SU-DHL-6 (cell line): ENCODE data around the gene RPTOR.

Experiments used
- EZH2phosphoT487 ChIP-seq: fragments of 200-600 bp; sonication (generic), shearing (Covaris generic); conservative IDR thresholded peaks from 2 replicates; pipeline ENCODE4 v1.6.1; 2018; ENCODE audit warnings: mild to moderate bottlenecking, antibody characterized with exemption, low read length, moderate library complexity, mixed read lengths
- TF ChIP-seq, protein P1 (sequence below): fragments of 200-600 bp; sonication (generic); IDR thresholded peaks from one replicate; pipeline ENCODE4 v1.5.1; 2017; ENCODE audit warnings: antibody characterized with exemption, mild to moderate bottlenecking, low read length, moderate library complexity; ENCODE audit not compliant: insufficient read depth, poor library complexity, severe bottlenecking

DNA sequence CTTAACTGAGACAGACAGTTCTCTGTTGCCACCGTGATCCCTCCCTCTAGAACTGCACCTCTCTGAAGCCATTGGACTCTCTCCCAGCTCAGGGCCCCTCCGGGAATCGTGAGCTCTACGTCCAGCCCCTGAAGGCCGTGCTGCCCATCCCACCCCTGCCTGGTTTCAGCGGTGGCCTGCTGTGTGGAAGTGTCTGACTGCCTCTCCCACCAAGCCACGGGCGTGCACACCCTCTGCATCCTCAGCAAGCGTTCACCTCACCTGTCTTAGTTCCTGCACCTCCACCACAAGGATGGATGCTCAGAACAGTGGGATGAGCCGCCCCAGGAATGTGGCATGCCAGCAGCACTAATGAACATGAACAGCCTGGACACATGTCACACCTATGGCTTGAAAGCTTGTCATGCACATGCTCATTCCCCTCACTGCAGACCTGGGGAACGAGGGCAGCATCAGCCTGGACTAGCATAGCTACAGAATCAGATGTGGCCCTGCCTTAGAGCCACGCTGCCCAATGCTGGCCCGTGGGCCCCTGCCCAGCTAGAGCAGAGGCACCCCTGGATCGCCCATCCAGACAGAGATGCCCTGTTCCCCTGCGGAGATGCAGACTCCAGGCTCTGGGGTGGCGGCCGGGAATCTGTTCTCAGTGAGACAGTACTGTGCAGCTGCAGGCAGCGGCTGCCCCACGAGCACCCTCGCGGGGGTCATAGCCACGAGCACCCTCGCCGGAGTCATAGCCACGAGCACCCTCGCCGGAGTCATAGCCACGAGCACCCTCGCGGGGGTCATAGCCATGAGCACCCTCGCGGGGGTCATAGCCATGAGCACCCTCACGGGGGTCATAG, 373.3 kb downstream of the RPTOR start:
- TF ChIP-seq, protein P1, sequence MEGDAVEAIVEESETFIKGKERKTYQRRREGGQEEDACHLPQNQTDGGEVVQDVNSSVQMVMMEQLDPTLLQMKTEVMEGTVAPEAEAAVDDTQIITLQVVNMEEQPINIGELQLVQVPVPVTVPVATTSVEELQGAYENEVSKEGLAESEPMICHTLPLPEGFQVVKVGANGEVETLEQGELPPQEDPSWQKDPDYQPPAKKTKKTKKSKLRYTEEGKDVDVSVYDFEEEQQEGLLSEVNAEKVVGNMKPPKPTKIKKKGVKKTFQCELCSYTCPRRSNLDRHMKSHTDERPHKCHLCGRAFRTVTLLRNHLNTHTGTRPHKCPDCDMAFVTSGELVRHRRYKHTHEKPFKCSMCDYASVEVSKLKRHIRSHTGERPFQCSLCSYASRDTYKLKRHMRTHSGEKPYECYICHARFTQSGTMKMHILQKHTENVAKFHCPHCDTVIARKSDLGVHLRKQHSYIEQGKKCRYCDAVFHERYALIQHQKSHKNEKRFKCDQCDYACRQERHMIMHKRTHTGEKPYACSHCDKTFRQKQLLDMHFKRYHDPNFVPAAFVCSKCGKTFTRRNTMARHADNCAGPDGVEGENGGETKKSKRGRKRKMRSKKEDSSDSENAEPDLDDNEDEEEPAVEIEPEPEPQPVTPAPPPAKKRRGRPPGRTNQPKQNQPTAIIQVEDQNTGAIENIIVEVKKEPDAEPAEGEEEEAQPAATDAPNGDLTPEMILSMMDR, result no peak
- no peak for TF ChIP-seq EZH2phosphoT487
